HepG2 (cell line): ENCODE results near the gene JAGN1.

Experiments
- BHLHE40 ChIP-seq: IDR thresholded peaks from 2 replicates; pipeline ENCODE4 v1.6.1; 2011; ENCODE audit warnings: low read length, improper control_type of control experiment
- CTCF ChIP-seq: sonication (generic); formaldehyde crosslinking; IDR thresholded peaks from 2 replicates; pipeline ENCODE4 v1.5.0; 2020; ENCODE audit warnings: mild to moderate bottlenecking, missing genetic modification reagents, moderate library complexity
- GATAD1 ChIP-seq: IDR thresholded peaks from 2 replicates; pipeline ENCODE4 v1.6.1; 2016; ENCODE audit warnings: missing genetic modification reagents, missing compliant biosample characterization
- PREB ChIP-seq: sonication (generic); formaldehyde crosslinking; IDR thresholded peaks from 2 replicates; pipeline ENCODE4 v1.4.0; 2020; ENCODE audit warnings: missing genetic modification reagents
- SMC3 ChIP-seq: IDR thresholded peaks from 2 replicates; pipeline ENCODE4 v1.6.1; 2011; ENCODE audit warnings: low read length, improper control_type of control experiment
- ZNF484 ChIP-seq: sonication (generic); formaldehyde crosslinking; IDR thresholded peaks from 2 replicates; pipeline ENCODE4 v1.5.1; 2020; ENCODE audit warnings: mild to moderate bottlenecking, low read depth, missing genetic modification reagents, borderline replicate concordance
- TF ChIP-seq, protein P1 (sequence below): sonication (generic); formaldehyde crosslinking; IDR thresholded peaks from 2 replicates; pipeline ENCODE4 v1.4.0; 2020; ENCODE audit warnings: missing genetic modification reagents

DNA sequence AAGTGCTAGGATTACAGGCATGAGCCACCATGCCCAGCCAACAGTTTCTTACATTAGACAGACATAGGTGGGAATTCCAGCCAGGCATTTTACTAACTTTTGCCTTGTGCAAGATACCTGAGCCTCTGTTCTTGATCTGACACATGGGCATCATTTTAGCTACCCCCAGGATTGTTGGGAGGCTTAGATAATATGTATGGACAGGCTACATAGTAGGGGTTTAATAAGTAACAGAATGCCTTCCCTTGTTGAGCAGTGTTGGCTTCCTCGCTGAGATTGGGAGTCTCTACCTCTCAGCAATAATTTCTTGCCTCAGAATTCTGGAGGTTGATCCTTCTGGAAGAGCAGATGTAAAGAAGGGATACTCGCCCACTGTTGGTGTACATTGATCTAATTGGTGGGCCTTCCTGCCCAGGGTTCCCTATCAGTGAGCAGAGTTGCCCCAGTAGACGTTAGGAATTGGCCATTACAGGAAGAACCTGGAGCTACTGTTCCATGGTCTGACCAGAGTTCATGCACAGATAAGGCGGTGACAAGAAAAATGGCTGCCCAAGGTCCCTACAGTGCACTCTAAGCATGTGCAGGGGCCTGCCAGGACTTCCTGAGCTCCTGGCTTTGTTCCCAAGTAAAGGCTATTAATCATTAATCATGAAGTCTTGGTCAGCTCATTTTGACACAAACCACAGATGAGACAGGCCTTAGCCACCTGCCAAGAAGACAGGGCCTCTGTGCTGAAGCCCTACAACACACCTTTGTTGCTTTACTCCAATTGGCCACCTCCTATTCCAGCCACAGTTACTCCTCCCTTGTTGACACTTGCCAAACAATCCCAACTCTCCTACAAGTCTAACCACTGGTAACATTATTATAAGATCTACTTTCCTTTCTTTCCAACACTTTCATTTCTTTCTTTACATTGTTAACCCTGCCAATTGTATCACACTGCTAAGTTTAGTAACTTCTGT, 7.3 kb downstream of the JAGN1 start:
- TF ChIP-seq CTCF (no peak), GATAD1 (CRISPR knock-in tag) (peak; percentile 54; the same call in 1 of the 2 replicates), SMC3 (no peak; the same call in 1 of the 2 replicates), PREB (no peak), ZNF484 (CRISPR knock-in tag) (no peak), BHLHE40 (peak; percentile 38; the same call in 1 of the 2 replicates)
- TF ChIP-seq, protein P1, sequence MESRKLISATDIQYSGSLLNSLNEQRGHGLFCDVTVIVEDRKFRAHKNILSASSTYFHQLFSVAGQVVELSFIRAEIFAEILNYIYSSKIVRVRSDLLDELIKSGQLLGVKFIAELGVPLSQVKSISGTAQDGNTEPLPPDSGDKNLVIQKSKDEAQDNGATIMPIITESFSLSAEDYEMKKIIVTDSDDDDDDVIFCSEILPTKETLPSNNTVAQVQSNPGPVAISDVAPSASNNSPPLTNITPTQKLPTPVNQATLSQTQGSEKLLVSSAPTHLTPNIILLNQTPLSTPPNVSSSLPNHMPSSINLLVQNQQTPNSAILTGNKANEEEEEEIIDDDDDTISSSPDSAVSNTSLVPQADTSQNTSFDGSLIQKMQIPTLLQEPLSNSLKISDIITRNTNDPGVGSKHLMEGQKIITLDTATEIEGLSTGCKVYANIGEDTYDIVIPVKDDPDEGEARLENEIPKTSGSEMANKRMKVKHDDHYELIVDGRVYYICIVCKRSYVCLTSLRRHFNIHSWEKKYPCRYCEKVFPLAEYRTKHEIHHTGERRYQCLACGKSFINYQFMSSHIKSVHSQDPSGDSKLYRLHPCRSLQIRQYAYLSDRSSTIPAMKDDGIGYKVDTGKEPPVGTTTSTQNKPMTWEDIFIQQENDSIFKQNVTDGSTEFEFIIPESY (CRISPR knock-in tag): peak; percentile 19; the same call in 1 of the 2 replicates
